HL-60 (cell line): ENCODE results near the gene EMP2.

Experiments used
- DNase-seq, 2 experiments: peaks; one replicate each; pipeline ENCODE4 v3.0.0-alpha.2; 2010 to 2020; ENCODE audit warnings: low read depth in 1 of 2, low spot score in 1 of 2
- H3K27ac ChIP-seq: fragments of 250-450 bp; sonication (Bioruptor Pico); replicated peaks from 2 replicates; pipeline ENCODE4 v1.5.1; 2020; ENCODE audit warnings: mild to moderate bottlenecking, moderate library complexity
- H3K27me3 ChIP-seq: fragments of 250-450 bp; sonication (Bioruptor Pico); 2 replicates; pipeline ENCODE4 v1.5.1; 2021; ENCODE audit warnings: mild to moderate bottlenecking, moderate library complexity; ENCODE audit not compliant: insufficient read depth, poor library complexity, severe bottlenecking
- H3K4me3 ChIP-seq: replicated peaks from 2 replicates; pipeline ENCODE4 v1.5.1; 2011; ENCODE audit warnings: mild to moderate bottlenecking, control low read depth, low read length; ENCODE audit not compliant: insufficient read depth
- CTCF ChIP-seq: IDR thresholded peaks from one replicate; pipeline ENCODE4 v1.5.1; 2011; ENCODE audit warnings: low read length, control low read depth, inconsistent platforms; ENCODE audit not compliant: insufficient read depth
- GABPA ChIP-seq: IDR thresholded peaks from 2 replicates; pipeline ENCODE4 v1.6.1; 2012; ENCODE audit warnings: low read depth
- POLR2AphosphoS5 ChIP-seq: IDR thresholded peaks from 2 replicates; pipeline ENCODE4 v1.6.1; 2012; ENCODE audit warnings: low read depth
- REST ChIP-seq: IDR thresholded peaks from 2 replicates; pipeline ENCODE4 v1.6.1; 2012; ENCODE audit warnings: low read depth; ENCODE audit not compliant: insufficient replicate concordance
- SPI1 ChIP-seq: IDR thresholded peaks from 2 replicates; pipeline ENCODE4 v1.6.1; 2012; ENCODE audit warnings: low read depth, mild to moderate bottlenecking, borderline replicate concordance

EMP2 gene

DNA sequence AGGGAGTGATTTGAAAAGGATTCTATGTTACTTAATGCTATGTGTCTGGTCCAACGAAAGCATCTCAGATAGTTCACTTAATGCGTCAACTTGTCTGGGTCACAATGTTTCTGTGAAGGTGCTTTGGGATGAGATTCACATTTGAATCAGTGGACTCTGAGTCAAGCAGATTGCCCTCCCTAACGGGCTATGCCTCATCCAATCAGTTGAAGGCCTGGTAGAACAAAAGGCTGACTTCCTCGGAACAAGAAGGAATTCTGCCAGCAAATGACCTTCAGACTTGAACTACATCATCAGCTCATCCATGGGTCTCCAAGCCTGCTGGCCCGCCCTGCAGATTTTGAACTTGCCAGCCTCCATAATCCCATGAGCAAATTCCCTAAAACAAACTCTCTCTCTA, 15.2 kb downstream of the EMP2 start:
- TF ChIP-seq REST (no peak), POLR2AphosphoS5 (no peak), CTCF (no peak), SPI1 (no peak), GABPA (no peak)
- H3K4me3 ChIP-seq: no peak overlapping the region
- DNase-seq: no peak
- no peaks in the 10 kb centered on the region for H3K27me3 ChIP-seq
- no peak overlapping the region for H3K27ac ChIP-seq

DNA sequence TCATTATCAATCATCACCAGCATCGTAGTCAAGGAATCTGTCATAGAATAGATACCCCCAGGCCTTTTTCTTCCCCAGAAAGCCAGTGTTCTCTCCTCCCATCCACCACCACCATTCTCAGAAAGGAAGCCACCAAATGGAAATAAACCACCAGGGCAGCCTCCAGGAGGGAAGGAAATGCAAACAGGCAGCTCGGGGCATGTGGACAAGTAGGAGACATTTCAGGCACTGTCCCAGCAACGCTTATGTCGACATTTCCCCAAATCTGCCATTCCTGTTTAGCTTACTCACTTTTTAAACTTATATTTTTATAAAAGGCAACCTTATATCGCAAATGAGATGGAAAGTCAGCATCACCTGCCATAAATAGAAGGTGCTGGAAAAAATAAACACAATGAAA, 15.8 kb downstream of the EMP2 start:
- H3K27ac ChIP-seq: no peak overlapping the region
- no peak overlapping the region for H3K4me3 ChIP-seq
- no peaks in the 10 kb centered on the region for H3K27me3 ChIP-seq
- TF ChIP-seq POLR2AphosphoS5: no peak
- no peak for TF ChIP-seq REST
- TF ChIP-seq SPI1: no peak
- no peak for TF ChIP-seq CTCF
- TF ChIP-seq GABPA: no peak
- no peak for DNase-seq

GRCh38 chr16:10562361-10562899, 18.0 kb downstream of the EMP2 start:
- no peak for DNase-seq

More at GRCh38 chr16:10562361-10562899, 18.0 kb downstream of the EMP2 start:
- H3K4me3 ChIP-seq: no peak overlapping the region
- H3K27me3 ChIP-seq: no peaks in the 10 kb centered on the region
- no peak for TF ChIP-seq GABPA
- TF ChIP-seq CTCF: no peak
- TF ChIP-seq REST: no peak
- TF ChIP-seq SPI1: no peak
- TF ChIP-seq POLR2AphosphoS5: no peak
- H3K27ac ChIP-seq: no peak overlapping the region
